T47D (cell line): ENCODE results near the gene GDPD5.

ENCODE experiments used
- DNase-seq, 2 experiments: peaks; one replicate each; pipeline versions ENCODE4 v3.0.0 to v3.0.0-alpha.2; 2011 to 2012; ENCODE audit warnings: low read depth in 1 of 2, low spot score in 1 of 2
- JUND ChIP-seq: IDR thresholded peaks from 2 replicates; pipeline ENCODE4 v1.6.1; 2012; ENCODE audit warnings: low read depth
- in situ Hi-C: cut with HindIII; loops from 2 replicates; pipeline ENCODE4 v1.10.0; 2016; ENCODE audit warnings: low sequenced_read_pairs, low pct_unique_long_range_greater_than_20kb

GDPD5 gene

GRCh38 chr11:75523811-75524664 is 1.7 kb downstream of the GDPD5 start:
- no peak for DNase-seq
- in situ Hi-C loops, result no loop called here
- TF ChIP-seq JUND, result no peak

- in situ Hi-C loops, result no loop called here
- TF ChIP-seq JUND, result no peak
- no peak for DNase-seq
These were observed 2.6 kb downstream of the GDPD5 start for GRCh38 chr11:75523189-75523588.

GRCh38 chr11:75522286-75523044 is 3.3 kb downstream of the GDPD5 start:
- TF ChIP-seq JUND, result no peak
- DNase-seq, result no peak

GRCh38 chr11:75520688-75521087 is 5.1 kb downstream of the GDPD5 start:
- in situ Hi-C loops, result no loop called here
- TF ChIP-seq JUND, result no peak
- DNase-seq, result no peak

More at GRCh38 chr11:75522286-75523044, 3.3 kb downstream of the GDPD5 start:
- in situ Hi-C loops, result no loop called here

GRCh38 chr11:75518771-75519653 is 6.7 kb downstream of the GDPD5 start:
- in situ Hi-C loops, result no loop called here
- DNase-seq, result no peak
- no peak for TF ChIP-seq JUND

- in situ Hi-C loops, result no loop called here
These were observed 7.6 kb downstream of the GDPD5 start for GRCh38 chr11:75518204-75518549.

GRCh38 chr11:75516886-75517285 is 8.9 kb downstream of the GDPD5 start:
- TF ChIP-seq JUND, result no peak
- no peak for DNase-seq
- in situ Hi-C loops, result no loop called here

More at GRCh38 chr11:75518204-75518549, 7.6 kb downstream of the GDPD5 start:
- no peak for TF ChIP-seq JUND
- DNase-seq, result no peak

GRCh38 chr11:75516140-75516539 is 9.6 kb downstream of the GDPD5 start:
- in situ Hi-C loops, result no loop called here
- no peak for DNase-seq
- TF ChIP-seq JUND, result no peak

GRCh38 chr11:75514596-75514995 is 11.1 kb downstream of the GDPD5 start:
- no peak for TF ChIP-seq JUND
- in situ Hi-C loops, result no loop called here
- DNase-seq, result no peak

- DNase-seq, result peak in 1 of 2 experiments; percentile 56
- no peak for TF ChIP-seq JUND
- in situ Hi-C loops, result no loop called here
These were observed 12.5 kb downstream of the GDPD5 start for GRCh38 chr11:75513250-75513649.

GRCh38 chr11:75510723-75511019 is 15.1 kb downstream of the GDPD5 start:
- in situ Hi-C loops, result no loop called here
- no peak for DNase-seq
- TF ChIP-seq JUND, result no peak

- TF ChIP-seq JUND, result no peak
- DNase-seq, result no peak
- in situ Hi-C loops, result no loop called here
These were observed 15.6 kb downstream of the GDPD5 start for GRCh38 chr11:75510004-75510722.
